ENCODE data around the gene ORM2.

DNA sequence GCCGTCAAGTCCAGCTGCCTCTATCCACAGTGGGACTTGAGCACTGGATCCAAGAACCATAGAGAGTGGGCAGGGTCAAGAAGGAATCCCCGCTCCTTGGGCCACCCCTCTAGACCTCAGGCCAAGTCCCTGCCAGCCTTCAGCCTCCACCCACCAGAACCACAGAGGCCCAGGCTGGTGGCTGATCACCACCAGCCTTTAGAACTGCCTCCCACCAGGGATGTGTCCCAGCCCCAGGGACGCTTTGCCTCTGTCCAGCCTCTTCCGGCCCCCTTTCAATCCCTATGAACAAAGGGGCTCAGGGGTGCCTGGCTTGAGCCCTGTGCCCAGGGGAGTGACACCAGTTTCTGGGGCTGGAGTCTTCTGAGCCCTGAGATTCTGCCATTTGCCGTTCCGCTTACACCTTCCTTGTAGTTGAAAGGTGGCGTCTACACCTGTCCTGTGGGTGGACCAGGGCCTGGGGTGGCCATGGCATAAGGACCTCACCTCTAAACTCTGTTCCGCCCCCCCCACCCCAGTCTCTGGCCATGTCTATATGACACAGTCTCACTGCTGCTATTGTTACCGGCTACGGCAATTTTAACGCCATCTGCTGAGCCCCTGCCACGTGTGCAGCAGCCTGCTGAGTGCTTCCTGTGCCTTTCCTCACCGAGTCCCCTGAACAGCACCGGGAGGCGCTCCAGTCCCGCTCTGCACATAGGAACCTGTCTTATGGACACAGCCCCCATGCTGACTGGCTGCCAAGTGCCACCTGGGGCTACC, 42.5 kb upstream of the ORM2 start:
- TF ChIP-seq POLR2AphosphoS5 (IDR thresholded peaks at IDR 0.05; ENCODE audit: low read depth, low read length) (no peak), TAF1 (IDR thresholded peaks at IDR 0.05; ENCODE audit: borderline replicate concordance, insufficient read depth, low read length) (no peak), SIN3A (IDR thresholded peaks at IDR 0.05; ENCODE audit: borderline replicate concordance, insufficient read depth, low read length) (no peak), FOXP2 (optimal IDR thresholded peaks at IDR 0.05; ENCODE audit: borderline replicate concordance, extremely low read depth, extremely low read length, insufficient read depth) (no peak)
- TF ChIP-seq, protein P1, sequence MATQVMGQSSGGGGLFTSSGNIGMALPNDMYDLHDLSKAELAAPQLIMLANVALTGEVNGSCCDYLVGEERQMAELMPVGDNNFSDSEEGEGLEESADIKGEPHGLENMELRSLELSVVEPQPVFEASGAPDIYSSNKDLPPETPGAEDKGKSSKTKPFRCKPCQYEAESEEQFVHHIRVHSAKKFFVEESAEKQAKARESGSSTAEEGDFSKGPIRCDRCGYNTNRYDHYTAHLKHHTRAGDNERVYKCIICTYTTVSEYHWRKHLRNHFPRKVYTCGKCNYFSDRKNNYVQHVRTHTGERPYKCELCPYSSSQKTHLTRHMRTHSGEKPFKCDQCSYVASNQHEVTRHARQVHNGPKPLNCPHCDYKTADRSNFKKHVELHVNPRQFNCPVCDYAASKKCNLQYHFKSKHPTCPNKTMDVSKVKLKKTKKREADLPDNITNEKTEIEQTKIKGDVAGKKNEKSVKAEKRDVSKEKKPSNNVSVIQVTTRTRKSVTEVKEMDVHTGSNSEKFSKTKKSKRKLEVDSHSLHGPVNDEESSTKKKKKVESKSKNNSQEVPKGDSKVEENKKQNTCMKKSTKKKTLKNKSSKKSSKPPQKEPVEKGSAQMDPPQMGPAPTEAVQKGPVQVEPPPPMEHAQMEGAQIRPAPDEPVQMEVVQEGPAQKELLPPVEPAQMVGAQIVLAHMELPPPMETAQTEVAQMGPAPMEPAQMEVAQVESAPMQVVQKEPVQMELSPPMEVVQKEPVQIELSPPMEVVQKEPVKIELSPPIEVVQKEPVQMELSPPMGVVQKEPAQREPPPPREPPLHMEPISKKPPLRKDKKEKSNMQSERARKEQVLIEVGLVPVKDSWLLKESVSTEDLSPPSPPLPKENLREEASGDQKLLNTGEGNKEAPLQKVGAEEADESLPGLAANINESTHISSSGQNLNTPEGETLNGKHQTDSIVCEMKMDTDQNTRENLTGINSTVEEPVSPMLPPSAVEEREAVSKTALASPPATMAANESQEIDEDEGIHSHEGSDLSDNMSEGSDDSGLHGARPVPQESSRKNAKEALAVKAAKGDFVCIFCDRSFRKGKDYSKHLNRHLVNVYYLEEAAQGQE (IDR thresholded peaks at IDR 0.05; ENCODE audit: insufficient read depth in 1 of 2, low read depth in 2 of 2, low read length in 2 of 2), result no peak

All from PFSK-1 (cell line).